NAMALWA (cell line): ENCODE measurements around the gene TXNDC5.

Experiments
- DNase-seq: peaks from one replicate; pipeline ENCODE4 v3.0.0-alpha.2; 2015; ENCODE audit warnings: low spot score

TXNDC5 gene

GRCh38 chr6:7910654-7911344 lies at the start of gene TXNDC5:
TXNDC5 (minus strand) TSS chr6:7910788; CDS start chr6:7910776, 12 bp downstream.
- peak; percentile 53 for DNase-seq

DNA sequence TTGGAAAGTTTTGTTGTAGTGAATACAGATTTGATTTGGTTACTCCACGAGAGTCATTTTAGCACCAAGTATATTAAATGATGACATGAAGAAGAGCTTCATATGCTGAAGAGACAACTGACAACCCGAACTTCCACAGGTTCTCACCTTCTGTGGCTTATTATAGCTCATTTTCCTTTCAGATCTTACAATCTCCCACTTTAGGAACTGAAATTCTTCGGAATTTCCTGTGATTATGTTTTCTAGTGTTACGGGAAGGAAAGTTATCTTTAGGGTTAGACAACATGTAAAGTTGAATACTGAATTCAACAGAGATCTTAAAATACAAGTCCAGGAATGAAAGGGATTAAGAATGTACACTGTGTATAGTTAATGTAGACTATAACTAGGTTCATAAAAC lies 49.6 kb upstream of the TXNDC5 start:
- DNase-seq = no peak

GRCh38 chr6:7959453-7959852 lies 48.9 kb upstream of the TXNDC5 start:
- no peak for DNase-seq

DNA sequence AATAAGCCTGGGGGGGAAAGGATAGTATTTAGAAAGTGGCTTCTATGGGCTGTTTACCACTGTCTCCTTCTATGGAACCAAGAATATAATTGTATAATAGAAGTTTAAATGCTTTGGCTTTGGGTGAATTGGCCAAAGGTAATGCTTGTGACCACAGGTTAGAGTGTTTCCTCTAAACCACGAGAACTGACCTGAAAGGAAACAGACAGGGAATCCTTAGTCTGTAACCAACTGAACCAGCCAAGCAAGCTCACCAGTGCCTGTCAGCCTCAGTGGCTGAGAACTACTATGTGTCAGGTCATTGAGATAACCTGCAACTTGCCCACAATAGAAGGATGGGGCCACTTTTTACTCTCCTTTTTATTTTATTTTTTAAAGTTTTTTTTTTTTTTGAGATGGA lies 47.9 kb upstream of the TXNDC5 start:
- DNase-seq = no peak

DNA sequence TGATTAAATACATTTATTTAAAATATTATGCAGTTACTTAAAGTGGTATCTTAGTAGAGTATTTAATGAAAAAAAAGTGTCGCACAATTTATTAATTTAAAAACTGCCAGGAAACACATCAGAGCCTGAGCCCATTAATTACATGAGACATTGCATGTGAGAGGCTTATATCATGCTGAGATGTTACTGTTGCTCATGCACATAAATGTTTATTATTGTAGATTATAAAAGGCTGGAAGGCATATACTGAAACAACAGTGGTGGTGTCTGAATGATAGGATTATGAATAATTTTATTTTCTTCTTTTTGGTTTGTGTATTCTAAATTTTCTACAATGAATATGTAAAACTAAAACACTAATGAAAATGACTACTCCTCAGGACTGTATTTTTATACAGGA lies 45.7 kb upstream of the TXNDC5 start:
- DNase-seq = no peak

DNA sequence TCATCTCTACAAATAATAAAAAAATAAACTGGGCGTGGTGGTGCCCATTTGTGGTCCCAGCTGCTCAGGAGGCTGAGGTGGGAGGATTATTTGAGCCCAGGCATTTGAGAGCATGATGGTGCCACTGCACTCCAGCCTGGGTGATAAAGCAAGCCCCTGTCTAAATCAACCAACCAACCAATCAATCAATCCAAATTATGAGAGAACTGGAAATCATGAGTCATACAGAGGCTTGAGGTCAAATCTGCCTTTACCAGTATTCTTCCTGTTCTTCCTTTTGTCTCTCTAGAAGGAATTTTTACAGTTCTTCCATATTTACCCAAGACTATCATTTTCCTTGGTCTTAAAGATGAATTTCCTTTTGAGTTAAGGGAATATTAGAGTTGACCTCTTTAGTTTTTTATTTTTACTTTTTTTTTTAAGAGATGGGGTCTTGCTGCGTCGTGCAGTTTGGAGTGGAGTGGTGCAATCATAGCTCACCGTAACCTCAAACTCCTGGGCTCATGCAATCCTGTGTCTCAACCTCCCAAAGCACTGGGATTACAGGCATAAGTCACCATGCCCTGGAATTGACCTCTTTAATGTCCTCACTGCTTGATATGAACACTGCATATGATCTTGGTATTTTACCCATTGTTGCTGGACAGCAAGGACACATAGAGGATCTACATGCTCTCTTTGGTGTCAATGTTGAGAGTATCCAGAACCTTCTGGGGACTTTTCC lies 44.1 kb upstream of the TXNDC5 start:
- DNase-seq = no peak

DNA sequence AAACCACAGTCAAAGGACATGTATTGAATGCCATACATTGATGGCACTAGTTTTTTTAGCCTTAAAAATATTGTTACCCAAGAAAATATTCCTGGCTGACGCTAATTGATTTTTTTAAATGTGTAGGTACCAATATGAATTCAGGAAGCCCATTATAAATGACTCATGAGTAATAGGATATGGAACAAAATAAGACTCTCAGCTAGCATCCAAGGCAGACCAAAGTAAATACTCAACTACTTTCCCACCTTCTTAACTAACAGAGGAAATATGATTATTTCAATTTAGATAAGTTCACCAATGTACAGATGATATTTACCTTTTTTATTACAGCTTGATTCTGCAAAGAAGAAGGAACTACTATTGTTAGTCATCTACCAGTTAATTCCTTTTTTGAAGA lies 43.2 kb upstream of the TXNDC5 start:
- DNase-seq = no peak

DNA sequence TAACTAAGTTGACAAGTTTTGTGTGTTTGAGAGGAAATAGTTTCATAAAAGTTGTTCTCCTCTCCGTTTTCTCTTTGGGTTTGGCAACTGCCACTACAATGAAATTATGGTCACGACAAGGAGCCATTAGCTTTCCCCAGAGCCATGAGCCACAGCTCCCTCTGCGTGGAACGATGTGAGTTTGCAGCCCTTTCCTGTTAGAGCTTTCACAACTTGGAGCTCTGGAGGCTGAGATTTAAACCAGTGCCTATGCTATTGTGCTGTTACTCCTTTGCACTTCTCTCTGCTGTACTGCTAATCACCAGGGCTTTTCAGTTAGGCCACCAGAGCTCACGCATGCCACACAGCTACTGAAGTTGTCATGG lies 29.3 kb upstream of the TXNDC5 start:
- no peak for DNase-seq

DNA sequence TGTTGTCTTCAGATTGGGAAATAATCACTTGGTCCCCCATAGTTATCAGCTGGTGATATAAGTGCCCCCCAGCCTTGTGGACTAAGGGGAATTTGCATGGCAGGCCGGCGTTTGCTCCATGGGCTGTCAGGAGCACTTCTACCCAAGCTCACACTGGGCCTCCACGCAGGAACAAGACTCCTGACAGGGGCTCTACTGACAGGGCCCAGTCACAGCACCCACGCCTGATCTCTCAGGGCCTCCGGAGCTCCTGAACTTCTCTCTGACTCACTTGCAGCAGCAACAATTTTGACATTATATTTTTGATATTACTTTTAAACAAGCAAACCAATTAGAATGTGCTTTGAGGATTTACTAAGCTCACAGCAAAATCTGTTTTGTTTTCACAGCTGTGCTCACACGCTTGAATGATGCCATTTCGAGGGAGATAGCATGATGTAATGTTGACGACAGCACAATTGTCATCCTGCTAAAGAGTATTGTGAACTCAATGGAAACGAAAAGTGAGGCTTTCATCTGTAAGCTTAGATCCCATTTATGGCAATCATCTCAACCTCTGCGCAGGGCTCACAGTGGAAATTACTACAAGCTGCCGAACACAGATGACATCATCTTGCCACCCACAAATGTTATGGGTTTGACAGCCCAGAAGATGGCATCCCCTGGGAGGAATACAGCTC lies 28.7 kb upstream of the TXNDC5 start:
- DNase-seq = peak; percentile 37

DNA sequence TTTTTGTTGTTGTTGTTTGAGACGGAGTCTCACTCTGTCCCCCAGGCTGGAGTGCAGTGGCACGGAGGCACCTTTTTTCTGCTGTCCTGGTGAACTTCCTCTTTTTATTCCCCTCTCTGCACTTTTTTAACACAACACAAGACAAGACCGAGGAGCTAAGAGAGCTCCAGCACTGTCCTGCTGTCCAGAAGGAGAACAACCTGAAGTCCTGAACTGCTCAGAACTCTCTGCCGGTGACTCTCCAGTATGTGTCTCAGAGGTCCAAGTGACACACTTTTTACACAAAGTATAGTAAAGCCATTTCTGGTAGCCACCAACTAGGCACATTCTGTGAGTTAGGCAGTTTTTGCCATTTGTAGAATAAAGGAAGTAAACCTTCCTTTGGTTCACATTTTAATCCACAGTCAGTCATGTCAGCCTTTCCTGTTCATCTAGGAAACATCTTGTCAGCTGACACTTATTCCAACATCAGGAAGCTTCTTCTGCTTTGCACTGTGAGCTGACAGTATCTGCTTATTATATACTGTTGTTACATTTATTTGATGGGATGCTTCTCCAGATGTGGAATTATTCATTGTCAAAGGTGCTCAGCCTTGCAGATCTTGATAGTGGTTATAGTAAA lies 28.1 kb upstream of the TXNDC5 start:
- peak; percentile 50 for DNase-seq

- no peak for DNase-seq
These were observed 23.2 kb upstream of the TXNDC5 start for GRCh38 chr6:7933794-7934193.

GRCh38 chr6:7932625-7933024 lies 22.0 kb upstream of the TXNDC5 start:
- DNase-seq = no peak

GRCh38 chr6:7924867-7925266 lies 14.3 kb upstream of the TXNDC5 start:
- DNase-seq = no peak

DNA sequence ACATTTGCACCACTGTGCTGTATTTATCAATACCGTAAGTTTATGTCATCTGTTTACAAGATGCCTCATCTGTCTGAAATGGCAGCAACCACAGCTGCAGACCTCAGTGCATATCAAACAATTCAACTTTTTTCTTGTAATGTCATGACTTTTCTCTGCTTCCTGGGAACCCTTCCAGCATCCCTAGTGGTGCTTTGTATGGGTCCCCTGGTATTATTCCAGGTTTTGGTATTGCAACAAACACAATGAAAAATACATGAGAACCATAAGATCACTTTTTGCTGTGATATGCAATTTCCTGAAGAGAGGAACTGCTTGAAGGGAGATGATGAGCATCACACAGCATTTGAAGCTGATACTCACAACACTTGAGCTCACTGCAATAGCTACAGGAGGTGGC lies 12.0 kb upstream of the TXNDC5 start:
- DNase-seq = no peak

GRCh38 chr6:7921632-7922092 lies 11.1 kb upstream of the TXNDC5 start:
- no peak for DNase-seq

DNA sequence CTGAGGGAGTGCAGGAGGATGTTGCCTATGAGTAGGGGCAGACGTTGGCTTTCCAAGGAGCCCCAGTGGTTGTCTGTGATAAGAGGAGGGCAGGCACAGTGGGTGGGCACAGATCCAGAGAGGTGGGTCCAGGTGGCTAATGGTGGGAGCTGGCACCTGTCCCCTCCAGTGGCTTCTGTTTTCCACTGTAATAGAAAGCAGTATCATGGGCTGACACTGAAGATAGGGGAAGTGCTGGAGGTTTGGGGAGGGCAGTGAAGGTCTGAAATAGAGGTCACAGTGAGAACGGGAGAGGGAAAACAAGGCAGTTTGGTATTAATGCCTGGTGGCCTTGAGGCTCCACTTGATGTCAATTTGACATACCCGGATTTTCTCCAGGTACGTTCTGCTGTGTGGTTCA lies 10.5 kb upstream of the TXNDC5 start:
- DNase-seq = no peak

- DNase-seq = no peak
These were observed 9.8 kb upstream of the TXNDC5 start for GRCh38 chr6:7920425-7920824.

DNA sequence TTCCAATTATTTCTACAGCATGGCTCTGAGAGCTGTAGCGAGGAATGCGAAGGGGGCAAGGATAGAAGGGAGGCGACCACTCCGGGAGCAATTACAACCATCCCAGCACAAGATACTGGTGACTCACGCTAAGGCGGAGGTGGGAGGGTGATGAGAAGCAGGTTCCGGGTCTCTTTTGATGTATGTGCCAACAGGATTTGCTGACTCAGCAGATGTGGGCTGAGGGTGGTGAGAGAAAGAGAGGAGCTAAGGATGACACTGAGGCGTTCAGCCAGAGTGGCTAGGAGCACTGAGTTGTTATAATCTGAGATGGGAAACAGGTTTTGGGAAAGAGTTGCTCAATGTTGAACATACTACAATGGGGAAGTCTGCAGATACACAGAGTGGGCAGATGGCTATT lies 9.3 kb upstream of the TXNDC5 start:
- no peak for DNase-seq

DNA sequence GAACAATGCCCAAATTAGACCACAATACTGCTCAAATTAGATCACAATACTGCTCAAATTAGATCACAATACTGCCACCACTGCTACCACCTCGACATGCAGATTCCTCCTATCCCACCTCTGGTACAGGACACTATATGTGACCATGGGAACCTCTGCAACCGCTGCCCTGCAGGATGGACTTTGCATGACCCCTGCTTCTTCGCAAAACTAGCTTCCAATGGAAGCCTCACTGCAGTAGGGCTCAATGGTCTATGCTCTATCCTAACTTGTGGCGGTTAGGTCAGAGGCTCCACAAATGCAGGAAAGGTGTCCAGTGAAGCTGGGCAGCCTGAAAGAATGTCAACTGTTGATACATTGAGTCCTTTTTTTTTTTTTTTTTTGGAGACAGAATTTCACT lies 7.8 kb upstream of the TXNDC5 start:
- no peak for DNase-seq

- no peak for DNase-seq
These were observed 7.1 kb upstream of the TXNDC5 start for GRCh38 chr6:7917729-7918128.

DNA sequence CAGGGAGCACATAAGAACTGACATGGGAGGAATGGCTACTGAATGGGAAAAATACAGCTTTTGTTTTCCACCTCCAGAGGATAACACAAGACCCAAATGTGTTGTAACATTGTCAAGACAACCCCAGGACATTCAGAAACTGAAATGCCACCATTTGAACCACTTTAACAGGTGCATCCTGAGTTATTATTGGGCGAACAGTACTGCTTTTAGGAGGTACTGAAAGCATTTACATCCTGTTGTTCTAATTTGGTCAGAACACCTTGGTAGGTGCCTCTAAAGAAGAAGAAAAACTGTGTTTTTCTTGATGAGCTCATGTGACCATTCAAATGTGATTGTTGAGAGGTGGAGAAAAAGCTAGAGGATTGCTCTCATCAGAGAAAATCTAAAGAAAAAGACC lies 6.4 kb upstream of the TXNDC5 start:
- DNase-seq = peak; percentile 52

DNA sequence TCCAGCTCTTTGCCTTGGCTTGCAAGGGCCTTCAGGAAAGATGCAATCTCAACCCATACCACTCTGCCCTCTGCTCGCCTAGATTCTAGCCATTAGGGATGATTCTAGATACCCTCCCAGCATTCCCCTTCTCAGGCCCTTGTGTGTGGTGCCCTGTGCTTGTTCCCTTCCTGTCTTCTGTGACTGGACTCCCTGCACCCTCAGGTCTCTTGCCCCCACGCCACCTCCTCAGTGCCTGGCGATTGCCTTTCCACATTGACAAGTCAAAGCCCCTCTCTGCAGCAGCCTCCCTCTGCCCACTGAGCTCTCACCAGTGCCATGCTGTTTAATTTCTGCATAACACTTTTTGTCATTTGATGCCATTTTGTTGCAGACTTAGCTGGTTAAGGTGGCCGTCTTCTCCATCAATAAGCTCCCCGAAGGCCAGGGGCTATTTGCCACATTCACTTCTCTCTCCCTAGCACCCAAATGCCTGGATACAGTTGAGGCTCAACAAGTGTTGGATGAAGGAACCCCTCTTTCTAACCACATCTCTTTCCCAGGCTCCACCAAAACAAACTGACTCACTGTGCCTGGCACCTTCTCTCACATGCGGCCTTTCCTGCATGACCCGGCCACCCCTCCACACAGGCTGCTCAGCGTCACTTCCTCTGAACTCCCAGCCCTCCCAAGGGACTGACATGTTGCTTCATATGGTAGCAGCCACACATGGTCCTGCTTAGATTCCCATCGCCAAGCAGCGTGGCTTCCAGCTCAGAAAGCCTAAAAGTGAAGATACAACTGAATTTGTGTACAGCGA lies 4.6 kb upstream of the TXNDC5 start:
- DNase-seq = peak; percentile 30
